Neutrophil (primary cell): ENCODE data around the gene KRT34.

ENCODE experiments used
- H3K27ac ChIP-seq: fragments of 200-600 bp; sonication (generic); 2 replicates; pipeline ENCODE4 v1.5.1; 2016; ENCODE audit warnings: mild to moderate bottlenecking, moderate library complexity
- H3K27me3 ChIP-seq: fragments of 200-600 bp; sonication (generic); 2 replicates; pipeline ENCODE4 v1.6.0; 2016; ENCODE audit warnings: mild to moderate bottlenecking
- H3K36me3 ChIP-seq: fragments of 200-600 bp; sonication (generic); 2 replicates; pipeline ENCODE4 v1.5.1; 2017
- H3K4me1 ChIP-seq, 2 experiments: fragments of 200-600 bp in 1 of 2; sonication (generic) in 1 of 2; 1 replicate in 1 of 2; 2 replicates in 1 of 2; pipeline versions ENCODE4 v1.5.1 to v1.6.1; 2013 to 2016; ENCODE audit warnings: low read depth in 1 of 2, low read length in 1 of 2, mild to moderate bottlenecking in 1 of 2, moderate library complexity in 1 of 2; ENCODE audit not compliant: control insufficient read depth in 1 of 2, insufficient read depth in 1 of 2
- H3K4me3 ChIP-seq, 2 experiments: fragments of 200-600 bp in 1 of 2; sonication (generic) in 1 of 2; 1 replicate in 1 of 2; 2 replicates in 1 of 2; pipeline ENCODE4 v1.5.1; 2013 to 2016; ENCODE audit warnings: low read depth in 1 of 2, low read length in 1 of 2, mild to moderate bottlenecking in 1 of 2, moderate library complexity in 1 of 2
- H3K9me3 ChIP-seq: fragments of 200-600 bp; sonication (generic); 2 replicates; pipeline ENCODE4 v1.5.1; 2016
- TF ChIP-seq, protein P1 (sequence below): fragments of 200-600 bp; sonication (generic); IDR thresholded peaks from 2 replicates; pipeline ENCODE4 v1.5.1; 2016; ENCODE audit warnings: antibody characterized with exemption

Gene KRT34

DNA sequence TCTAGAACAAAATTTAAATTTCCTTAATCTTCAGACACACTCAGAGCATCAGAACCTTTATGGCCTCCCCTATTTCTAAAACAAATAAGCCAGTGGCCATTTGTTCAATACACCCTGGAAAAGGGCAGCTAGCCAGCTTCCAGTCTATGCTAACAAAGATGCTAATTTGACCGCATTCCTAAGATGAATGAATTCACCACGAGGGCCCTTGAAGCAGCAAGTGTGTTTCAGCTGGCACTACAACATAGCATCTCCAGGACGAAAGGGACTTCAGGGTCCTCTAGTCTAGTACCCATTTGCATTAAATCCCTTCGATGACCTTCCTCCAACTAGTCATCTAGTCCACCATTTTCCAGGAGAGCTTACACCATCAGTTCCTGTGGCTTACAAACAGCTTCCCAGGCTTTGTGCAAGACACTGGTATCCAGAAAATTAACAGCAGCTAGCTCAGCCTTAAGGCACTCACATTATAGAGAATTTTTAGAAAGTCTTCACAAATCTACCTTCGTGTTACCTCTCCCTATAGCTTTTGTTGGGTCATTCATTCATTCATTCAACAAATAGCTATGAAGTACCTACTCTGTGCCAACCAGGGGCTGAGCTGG is 31.3 kb upstream of the KRT34 start:
- H3K4me1 ChIP-seq = no peaks in the 10 kb centered on the region
- H3K27me3 ChIP-seq = peaks cover 11% of the 10 kb centered on the region
- TF ChIP-seq, protein P1, sequence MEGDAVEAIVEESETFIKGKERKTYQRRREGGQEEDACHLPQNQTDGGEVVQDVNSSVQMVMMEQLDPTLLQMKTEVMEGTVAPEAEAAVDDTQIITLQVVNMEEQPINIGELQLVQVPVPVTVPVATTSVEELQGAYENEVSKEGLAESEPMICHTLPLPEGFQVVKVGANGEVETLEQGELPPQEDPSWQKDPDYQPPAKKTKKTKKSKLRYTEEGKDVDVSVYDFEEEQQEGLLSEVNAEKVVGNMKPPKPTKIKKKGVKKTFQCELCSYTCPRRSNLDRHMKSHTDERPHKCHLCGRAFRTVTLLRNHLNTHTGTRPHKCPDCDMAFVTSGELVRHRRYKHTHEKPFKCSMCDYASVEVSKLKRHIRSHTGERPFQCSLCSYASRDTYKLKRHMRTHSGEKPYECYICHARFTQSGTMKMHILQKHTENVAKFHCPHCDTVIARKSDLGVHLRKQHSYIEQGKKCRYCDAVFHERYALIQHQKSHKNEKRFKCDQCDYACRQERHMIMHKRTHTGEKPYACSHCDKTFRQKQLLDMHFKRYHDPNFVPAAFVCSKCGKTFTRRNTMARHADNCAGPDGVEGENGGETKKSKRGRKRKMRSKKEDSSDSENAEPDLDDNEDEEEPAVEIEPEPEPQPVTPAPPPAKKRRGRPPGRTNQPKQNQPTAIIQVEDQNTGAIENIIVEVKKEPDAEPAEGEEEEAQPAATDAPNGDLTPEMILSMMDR = no peak
- no peaks in the 10 kb centered on the region for H3K9me3 ChIP-seq
- no peak overlapping the region for H3K27ac ChIP-seq
- H3K36me3 ChIP-seq = no peaks in the 10 kb centered on the region
- H3K4me3 ChIP-seq = no peak overlapping the region

- H3K27ac ChIP-seq = no peak overlapping the region
- no peaks in the 10 kb centered on the region for H3K4me1 ChIP-seq
- H3K27me3 ChIP-seq = peaks cover 11% of the 10 kb centered on the region
- H3K9me3 ChIP-seq = no peaks in the 10 kb centered on the region
- TF ChIP-seq, protein P1 = no peak
- no peaks in the 10 kb centered on the region for H3K36me3 ChIP-seq
- H3K4me3 ChIP-seq = no peak overlapping the region
Observed at GRCh38 chr17:41411072-41411840, 29.1 kb upstream of the KRT34 start.

GRCh38 chr17:41407226-41407625 is 25.1 kb upstream of the KRT34 start:
- no peaks in the 10 kb centered on the region for H3K4me1 ChIP-seq
- H3K27ac ChIP-seq = no peak overlapping the region
- TF ChIP-seq, protein P1 = no peak
- H3K27me3 ChIP-seq = peaks cover 8% of the 10 kb centered on the region
- H3K4me3 ChIP-seq = no peak overlapping the region
- H3K36me3 ChIP-seq = no peaks in the 10 kb centered on the region
- H3K9me3 ChIP-seq = no peaks in the 10 kb centered on the region

DNA sequence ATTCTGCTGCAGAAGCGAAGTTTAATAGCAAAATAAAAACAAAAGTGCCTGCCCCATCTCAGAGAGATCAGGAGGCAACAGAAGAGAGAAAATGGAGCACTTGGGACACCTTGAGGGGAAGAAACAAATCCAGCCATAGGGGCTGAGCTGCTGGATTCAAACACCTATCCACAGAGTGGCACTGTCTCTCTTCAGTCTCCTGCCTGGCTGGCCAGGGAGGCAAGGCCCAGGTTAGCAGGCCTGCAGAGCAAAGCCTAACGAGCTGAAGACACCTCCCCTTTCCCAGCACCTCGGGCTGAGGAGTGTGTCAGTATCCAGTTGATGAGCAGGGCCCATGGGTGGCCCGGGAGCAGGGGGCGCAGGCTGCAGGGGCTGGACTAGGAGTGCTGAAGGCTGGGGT is 24.1 kb upstream of the KRT34 start:
- no peak overlapping the region for H3K27ac ChIP-seq
- no peaks in the 10 kb centered on the region for H3K36me3 ChIP-seq
- H3K9me3 ChIP-seq = no peaks in the 10 kb centered on the region
- no peaks in the 10 kb centered on the region for H3K4me1 ChIP-seq
- H3K4me3 ChIP-seq = no peak overlapping the region
- H3K27me3 ChIP-seq = peaks cover 8% of the 10 kb centered on the region
- TF ChIP-seq, protein P1 = no peak

DNA sequence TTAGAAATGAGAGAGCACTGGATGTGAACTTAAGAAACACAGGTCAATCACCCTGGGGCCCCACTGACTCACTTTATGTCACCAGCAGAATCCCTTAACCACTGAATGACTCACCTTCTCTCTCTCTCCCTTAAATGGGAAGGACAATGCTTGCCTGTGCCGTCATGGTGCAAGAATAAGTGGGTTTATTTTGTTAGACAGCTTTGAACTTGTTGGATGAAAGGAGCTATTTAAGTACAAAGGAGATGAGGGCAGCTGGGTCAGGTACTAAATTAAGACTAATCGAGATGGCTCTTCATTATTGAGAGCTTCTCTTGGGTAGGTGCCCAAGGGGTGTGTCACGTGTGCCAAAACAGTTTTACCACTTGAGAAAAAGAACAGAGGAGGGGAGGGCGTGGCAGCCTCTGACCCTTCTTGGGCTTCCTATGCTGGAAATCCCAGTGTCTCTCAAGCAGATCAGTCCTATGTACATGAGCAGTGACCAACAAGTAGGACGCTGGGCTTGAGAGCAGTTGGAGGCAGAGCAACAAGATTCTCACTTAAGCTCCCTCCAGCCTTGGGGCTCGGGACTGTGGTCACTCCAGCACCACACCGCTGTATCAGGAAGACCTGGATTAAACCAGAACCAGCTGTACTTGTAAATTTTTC is 22.0 kb upstream of the KRT34 start:
- TF ChIP-seq, protein P1 = no peak
- Histone ChIP-seq H3K4me3 (no peak overlapping the region), H3K27me3 (peaks cover 16% of the 10 kb centered on the region), H3K36me3 (no peaks in the 10 kb centered on the region), H3K4me1 (no peaks in the 10 kb centered on the region), H3K9me3 (no peaks in the 10 kb centered on the region), H3K27ac (no peak overlapping the region)
